A549 (cell line): ENCODE results near the gene SNAP29.

Source experiments
- MYC ChIP-seq: IDR thresholded peaks from 2 replicates; pipeline ENCODE4 v1.6.1; 2012; ENCODE audit warnings: mild to moderate bottlenecking, inconsistent platforms, low read length, improper control_type of control experiment, borderline replicate concordance
- TF ChIP-seq, protein P1 (sequence below): fragments of 200-600 bp; sonication (generic); IDR thresholded peaks from 2 replicates; pipeline ENCODE4 v1.6.1; 2016; ENCODE audit warnings: antibody characterized with exemption, mild to moderate bottlenecking, moderate library complexity
- TF ChIP-seq, protein P2 (sequence below): fragments of >200 bp; sonication (Bioruptor Twin); formaldehyde crosslinking; IDR thresholded peaks from 3 replicates; pipeline ENCODE4 v1.5.1; 2016

DNA sequence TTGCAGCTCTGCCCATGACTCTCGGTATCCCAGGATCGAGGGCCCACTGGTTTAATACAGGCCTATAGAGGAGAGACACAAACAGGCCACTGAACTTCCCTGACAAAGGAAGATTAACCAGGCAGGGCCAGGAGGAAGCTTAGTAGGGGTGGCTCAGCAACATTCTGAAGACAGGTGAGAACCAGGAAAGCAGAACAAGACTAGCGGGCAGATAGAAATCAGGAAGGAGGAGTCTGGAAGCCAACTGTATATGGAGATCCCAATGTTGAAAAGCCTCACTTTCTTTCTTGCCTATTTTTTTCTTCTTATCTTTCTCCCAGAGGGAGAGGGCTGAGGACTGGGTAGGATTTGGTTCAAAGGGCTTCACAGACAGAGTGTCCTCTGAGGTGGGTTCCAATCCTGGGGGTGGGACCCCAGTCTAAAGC lies 5.6 kb upstream of the SNAP29 start:
- TF ChIP-seq, protein P1, sequence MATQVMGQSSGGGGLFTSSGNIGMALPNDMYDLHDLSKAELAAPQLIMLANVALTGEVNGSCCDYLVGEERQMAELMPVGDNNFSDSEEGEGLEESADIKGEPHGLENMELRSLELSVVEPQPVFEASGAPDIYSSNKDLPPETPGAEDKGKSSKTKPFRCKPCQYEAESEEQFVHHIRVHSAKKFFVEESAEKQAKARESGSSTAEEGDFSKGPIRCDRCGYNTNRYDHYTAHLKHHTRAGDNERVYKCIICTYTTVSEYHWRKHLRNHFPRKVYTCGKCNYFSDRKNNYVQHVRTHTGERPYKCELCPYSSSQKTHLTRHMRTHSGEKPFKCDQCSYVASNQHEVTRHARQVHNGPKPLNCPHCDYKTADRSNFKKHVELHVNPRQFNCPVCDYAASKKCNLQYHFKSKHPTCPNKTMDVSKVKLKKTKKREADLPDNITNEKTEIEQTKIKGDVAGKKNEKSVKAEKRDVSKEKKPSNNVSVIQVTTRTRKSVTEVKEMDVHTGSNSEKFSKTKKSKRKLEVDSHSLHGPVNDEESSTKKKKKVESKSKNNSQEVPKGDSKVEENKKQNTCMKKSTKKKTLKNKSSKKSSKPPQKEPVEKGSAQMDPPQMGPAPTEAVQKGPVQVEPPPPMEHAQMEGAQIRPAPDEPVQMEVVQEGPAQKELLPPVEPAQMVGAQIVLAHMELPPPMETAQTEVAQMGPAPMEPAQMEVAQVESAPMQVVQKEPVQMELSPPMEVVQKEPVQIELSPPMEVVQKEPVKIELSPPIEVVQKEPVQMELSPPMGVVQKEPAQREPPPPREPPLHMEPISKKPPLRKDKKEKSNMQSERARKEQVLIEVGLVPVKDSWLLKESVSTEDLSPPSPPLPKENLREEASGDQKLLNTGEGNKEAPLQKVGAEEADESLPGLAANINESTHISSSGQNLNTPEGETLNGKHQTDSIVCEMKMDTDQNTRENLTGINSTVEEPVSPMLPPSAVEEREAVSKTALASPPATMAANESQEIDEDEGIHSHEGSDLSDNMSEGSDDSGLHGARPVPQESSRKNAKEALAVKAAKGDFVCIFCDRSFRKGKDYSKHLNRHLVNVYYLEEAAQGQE = no peak
- TF ChIP-seq, protein P2, sequence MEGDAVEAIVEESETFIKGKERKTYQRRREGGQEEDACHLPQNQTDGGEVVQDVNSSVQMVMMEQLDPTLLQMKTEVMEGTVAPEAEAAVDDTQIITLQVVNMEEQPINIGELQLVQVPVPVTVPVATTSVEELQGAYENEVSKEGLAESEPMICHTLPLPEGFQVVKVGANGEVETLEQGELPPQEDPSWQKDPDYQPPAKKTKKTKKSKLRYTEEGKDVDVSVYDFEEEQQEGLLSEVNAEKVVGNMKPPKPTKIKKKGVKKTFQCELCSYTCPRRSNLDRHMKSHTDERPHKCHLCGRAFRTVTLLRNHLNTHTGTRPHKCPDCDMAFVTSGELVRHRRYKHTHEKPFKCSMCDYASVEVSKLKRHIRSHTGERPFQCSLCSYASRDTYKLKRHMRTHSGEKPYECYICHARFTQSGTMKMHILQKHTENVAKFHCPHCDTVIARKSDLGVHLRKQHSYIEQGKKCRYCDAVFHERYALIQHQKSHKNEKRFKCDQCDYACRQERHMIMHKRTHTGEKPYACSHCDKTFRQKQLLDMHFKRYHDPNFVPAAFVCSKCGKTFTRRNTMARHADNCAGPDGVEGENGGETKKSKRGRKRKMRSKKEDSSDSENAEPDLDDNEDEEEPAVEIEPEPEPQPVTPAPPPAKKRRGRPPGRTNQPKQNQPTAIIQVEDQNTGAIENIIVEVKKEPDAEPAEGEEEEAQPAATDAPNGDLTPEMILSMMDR = no peak
- no peak for TF ChIP-seq MYC
